HepG2 (cell line): ENCODE results near the gene PFKP. TPM values are rescaled to one million over a fixed set of nuclear protein-coding genes. Genes with fewer than 3 reads are reported as not detected.

Experiments
- ATAC-seq: fragments of 200-7000 bp; cut with Tn5 transposase; 3 replicates; pipeline ENCODE4 v1.9.1; 2020; ENCODE audit warnings: mild to moderate bottlenecking, moderate library complexity
- BruUV-seq: library from RNA; stranded (reverse); fragments of 400-500 nt; replicated peaks from 2 replicates; lab custom pipeline; 2021; lab: Mats Ljungman, UMichigan
- CTCF ChIA-PET: fragments of 300-600 bp; formaldehyde crosslinking; extraction: SDS; loops from one replicate; lab custom pipeline; 2021; ENCODE audit warnings: low total read pairs, inconsistent platforms, low intra/inter-chr PET ratio; lab: Yijun Ruan, JAX
- POLR2A ChIA-PET: fragments of 350-600 bp; sonication (Branson Sonifier 250); formaldehyde crosslinking; loops from one replicate; lab custom pipeline; 2020; ENCODE audit warnings: antibody characterized with exemption, inconsistent platforms; lab: Yijun Ruan, JAX
- DNase-seq: peaks from one replicate; pipeline ENCODE4 v3.0.0-alpha.2; 2015; ENCODE audit warnings: low spot score
- FAIRE-seq: peaks from 3 replicates; lab custom pipeline; 2011; peaks lifted over from hg19 to GRCh38; lab: Jason Lieb, UNC
- H2AFZ ChIP-seq: one replicate; pipeline ENCODE4 v1.6.1; 2011; ENCODE audit warnings: low read length, inconsistent platforms
- H3K27ac ChIP-seq: fragments of 300-600 bp; 3 replicates; pipeline ENCODE4 v1.8.0; 2011; ENCODE audit warnings: mixed run types, mild to moderate bottlenecking, mixed read lengths, low read length, inconsistent platforms; ENCODE audit not compliant: insufficient read depth; ENCODE audit errors: extremely low read length
- H3K27me3 ChIP-seq, 2 experiments: fragments of 200-600 bp in 1 of 2; 2 replicates in 1 of 2; 3 replicates in 1 of 2; pipeline versions ENCODE4 v1.6.0 to v1.8.0; 2011; ENCODE audit warnings: low read length in 2 of 2, mild to moderate bottlenecking in 2 of 2, moderate library complexity in 2 of 2, inconsistent platforms in 1 of 2; ENCODE audit not compliant: insufficient read depth in 2 of 2, control insufficient read depth in 1 of 2
- H3K36me3 ChIP-seq, 2 experiments: fragments of 200-600 bp in 1 of 2; replicated peaks in 1 of 2; 2 replicates in 1 of 2; 3 replicates in 1 of 2; pipeline versions ENCODE4 v1.5.1 to v1.8.0; 2011; ENCODE audit warnings: low read length in 2 of 2, inconsistent platforms in 1 of 2; ENCODE audit not compliant: insufficient read depth in 2 of 2, control insufficient read depth in 1 of 2
- H3K4me1 ChIP-seq: 2 replicates; pipeline ENCODE4 v1.5.1; 2012; ENCODE audit warnings: low read length, inconsistent platforms; ENCODE audit not compliant: insufficient read depth
- H3K4me2 ChIP-seq: 2 replicates; pipeline ENCODE4 v1.6.0; 2011; ENCODE audit warnings: low read depth, low read length, inconsistent platforms
- H3K4me3 ChIP-seq, 3 experiments: fragments of 200-600 bp in 1 of 3; sonication (generic), shearing (Covaris generic) in 1 of 3; replicated peaks in 1 of 3; 2 replicates each; pipeline ENCODE4 v1.5.1; 2011 to 2016; ENCODE audit warnings: low read length in 3 of 3, inconsistent platforms in 2 of 3, low read depth in 2 of 3, mild to moderate bottlenecking in 2 of 3, control low read depth in 1 of 3, mixed read lengths in 1 of 3; ENCODE audit not compliant: insufficient read depth in 1 of 3
- H3K79me2 ChIP-seq: one replicate; pipeline ENCODE4 v1.6.1; 2011; ENCODE audit warnings: low read length, inconsistent platforms; ENCODE audit not compliant: insufficient read depth
- H3K9ac ChIP-seq: 2 replicates; pipeline ENCODE4 v1.6.0; 2011; ENCODE audit warnings: mild to moderate bottlenecking, low read depth, low read length, inconsistent platforms; ENCODE audit not compliant: insufficient read depth
- H3K9me3 ChIP-seq: 2 replicates; pipeline ENCODE4 v1.5.1; 2012; ENCODE audit warnings: mild to moderate bottlenecking, low read length
- H4K20me1 ChIP-seq: 2 replicates; pipeline ENCODE4 v1.6.0; 2011; ENCODE audit warnings: inconsistent platforms, mild to moderate bottlenecking, low read length, moderate library complexity; ENCODE audit not compliant: insufficient read depth
- HNF4G ChIP-seq, 2 experiments: sonication (generic) in 1 of 2; formaldehyde crosslinking in 1 of 2; IDR thresholded peaks; 2 replicates each; pipeline versions ENCODE4 v1.4.0 to v1.6.1; 2011 to 2020; ENCODE audit warnings: borderline replicate concordance in 2 of 2, low read depth in 2 of 2, mild to moderate bottlenecking in 2 of 2, low read length in 1 of 2, missing genetic modification reagents in 1 of 2, moderate library complexity in 1 of 2
- PAX8 ChIP-seq: sonication (generic); formaldehyde crosslinking; IDR thresholded peaks from 2 replicates; pipeline ENCODE4 v1.8.0; 2022; ENCODE audit warnings: mild to moderate bottlenecking, missing genetic modification reagents, borderline replicate concordance
- REL ChIP-seq: sonication (generic); formaldehyde crosslinking; conservative IDR thresholded peaks from 2 replicates; pipeline ENCODE4 v1.8.0; 2022; ENCODE audit warnings: mild to moderate bottlenecking, missing genetic modification reagents, moderate library complexity
- TP53 ChIP-seq: sonication (generic); formaldehyde crosslinking; conservative IDR thresholded peaks from 2 replicates; pipeline ENCODE4 v1.4.0; 2020; ENCODE audit warnings: missing genetic modification reagents
- XBP1 ChIP-seq: sonication (generic); formaldehyde crosslinking; IDR thresholded peaks from 2 replicates; pipeline ENCODE4 v1.5.0; 2020; ENCODE audit warnings: missing genetic modification reagents
- ZBTB7B ChIP-seq: sonication (generic); formaldehyde crosslinking; IDR thresholded peaks from 2 replicates; pipeline ENCODE4 v1.4.0; 2020; ENCODE audit warnings: missing genetic modification reagents
- WGBS: methylation state at CpG from one replicate; pipeline ENCODE4 v1.1.6; 2017; ENCODE audit warnings: low lambda C conversion rate; 5-methylcytosine and 5-hydroxymethylcytosine counted together
- in situ Hi-C: cut with HindIII; loops from 2 replicates; pipeline ENCODE4 v1.10.0; 2017; ENCODE audit warnings: low pct_unique_long_range_greater_than_20kb; ENCODE audit not compliant: extremely low pct_ligation_motif_present
- intact Hi-C: fragments of 100-400 bp; cut with micrococcal nuclease; formaldehyde crosslinking; loops from one replicate; pipeline ENCODE4 v1.10.0; 2022; ENCODE audit not compliant: unreplicated experiment
- polyA plus RNA-seq, 8 experiments: library from polyadenylated mRNA; depleted of rRNA in 3 of 8; stranded (reverse) in 7 of 8; unstranded in 1 of 8; fragments of >200 nt; fragmentation: Illumina TruSeq in 4 of 8; extraction: Trizol in 4 of 8; gene quantifications; 2 replicates each; pipeline versions ENCODE4 v1.2.1 to v1.2.3, GENCODE V29; 2011 to 2016; ENCODE audit warnings: low read depth in 4 of 8, missing spikeins in 1 of 8, mixed read lengths in 1 of 8; ENCODE audit not compliant: insufficient read depth in 1 of 8
- total RNA-seq, 5 experiments: library from RNA; depleted of rRNA; stranded (reverse); fragments of >200 nt; fragmentation: Illumina TruSeq; extraction: Trizol; gene quantifications; 2 replicates each; pipeline ENCODE4 v1.2.3, GENCODE V29; 2016; ENCODE audit warnings: low read depth in 1 of 5
- TF ChIP-seq, protein P1 (sequence below): sonication (generic); formaldehyde crosslinking; IDR thresholded peaks from 2 replicates; pipeline ENCODE4 v1.4.0; 2020; ENCODE audit warnings: missing genetic modification reagents
- TF ChIP-seq, protein P2 (sequence below): sonication (generic); formaldehyde crosslinking; conservative IDR thresholded peaks from 2 replicates; pipeline ENCODE4 v1.5.0; 2020; ENCODE audit warnings: missing genetic modification reagents
- TF ChIP-seq, protein P3 (sequence below): sonication (generic); formaldehyde crosslinking; conservative IDR thresholded peaks from 2 replicates; pipeline ENCODE4 v1.8.1; 2023; ENCODE audit warnings: missing genetic modification reagents

Gene PFKP
- total and polyA plus RNA-seq, 2 of the 13 experiments (the other 11 are each of a cell fraction or from before 2014, with no cell fraction given) = 0.80 to 2.4 TPM

DNA sequence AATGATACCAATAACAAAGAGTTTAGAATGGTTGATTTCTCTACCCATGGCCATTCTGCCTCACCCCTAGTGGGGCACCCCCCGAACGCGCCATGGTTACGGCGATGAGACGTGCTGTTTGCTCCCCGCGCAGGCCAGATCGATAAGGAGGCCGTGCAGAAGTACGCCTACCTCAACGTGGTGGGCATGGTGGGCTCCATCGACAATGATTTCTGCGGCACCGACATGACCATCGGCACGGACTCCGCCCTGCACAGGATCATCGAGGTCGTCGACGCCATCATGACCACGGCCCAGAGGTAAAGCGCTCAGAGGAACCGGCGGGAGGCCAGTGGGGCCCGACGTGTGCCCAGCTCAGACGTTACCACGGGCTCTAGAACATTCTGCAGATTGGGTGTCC lies 36.3 kb downstream of the PFKP start (continued):
- TF ChIP-seq TP53 (CRISPR knock-in tag) (no peak), ZBTB7B (CRISPR knock-in tag) (no peak)

DNA sequence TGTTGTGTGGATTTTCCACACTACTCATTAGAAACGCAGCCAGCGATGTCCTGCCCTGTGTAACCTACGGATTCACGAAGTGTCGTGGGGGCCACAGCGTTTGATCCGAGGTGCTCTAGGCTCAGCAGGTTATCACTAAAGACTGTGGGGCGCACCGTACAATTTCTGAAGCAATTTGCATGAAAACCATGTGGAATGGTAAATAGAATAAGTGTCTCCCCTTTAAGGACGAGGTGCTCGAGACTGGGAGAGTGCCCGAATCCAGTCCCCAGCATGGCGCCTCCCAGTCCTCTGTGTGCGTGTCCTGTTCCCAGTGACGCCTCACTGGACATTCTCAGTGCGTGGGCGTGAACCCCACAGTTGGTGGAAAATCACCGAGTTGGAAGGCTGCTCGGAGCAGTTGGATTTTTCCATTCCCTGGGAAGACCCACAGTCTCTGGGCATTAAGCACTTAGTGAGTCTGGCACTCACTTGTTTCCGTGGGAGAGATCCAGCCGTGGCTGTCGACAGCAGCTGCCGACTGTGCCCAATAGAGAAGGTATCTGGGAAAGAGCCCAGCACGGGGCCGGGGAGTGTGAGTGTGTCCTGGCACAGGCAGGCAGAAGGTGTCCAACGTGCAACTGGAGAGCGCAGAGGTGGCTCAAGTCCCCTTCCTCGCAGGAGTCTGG lies 37.0 kb downstream of the PFKP start:
- no TSS peak for BruUV-seq
- Histone ChIP-seq H2AFZ (no peak overlapping the region), H3K27ac (no peak overlapping the region), H3K9ac (no peak overlapping the region), H4K20me1 (no peaks in the 10 kb centered on the region), H3K4me2 (no peak overlapping the region), H3K9me3 (no peaks in the 10 kb centered on the region), H3K27me3 (no peaks in the 10 kb centered on the region), H3K4me1 (peaks cover 16% of the 10 kb centered on the region), H3K36me3 (no peaks in the 10 kb centered on the region), H3K79me2 (no peaks in the 10 kb centered on the region), H3K4me3 (no peak overlapping the region)
- FAIRE-seq (no peak), ATAC-seq (no peak), DNase-seq (no peak)
- 76% methylated on average over 18 of the region's 28 CpGs for WGBS
- intact Hi-C loops (no loop called here), in situ Hi-C loops (no loop called here)
- ChIA-PET POLR2A (no interaction called here), CTCF (no interaction called here)
- TF ChIP-seq, protein P1, sequence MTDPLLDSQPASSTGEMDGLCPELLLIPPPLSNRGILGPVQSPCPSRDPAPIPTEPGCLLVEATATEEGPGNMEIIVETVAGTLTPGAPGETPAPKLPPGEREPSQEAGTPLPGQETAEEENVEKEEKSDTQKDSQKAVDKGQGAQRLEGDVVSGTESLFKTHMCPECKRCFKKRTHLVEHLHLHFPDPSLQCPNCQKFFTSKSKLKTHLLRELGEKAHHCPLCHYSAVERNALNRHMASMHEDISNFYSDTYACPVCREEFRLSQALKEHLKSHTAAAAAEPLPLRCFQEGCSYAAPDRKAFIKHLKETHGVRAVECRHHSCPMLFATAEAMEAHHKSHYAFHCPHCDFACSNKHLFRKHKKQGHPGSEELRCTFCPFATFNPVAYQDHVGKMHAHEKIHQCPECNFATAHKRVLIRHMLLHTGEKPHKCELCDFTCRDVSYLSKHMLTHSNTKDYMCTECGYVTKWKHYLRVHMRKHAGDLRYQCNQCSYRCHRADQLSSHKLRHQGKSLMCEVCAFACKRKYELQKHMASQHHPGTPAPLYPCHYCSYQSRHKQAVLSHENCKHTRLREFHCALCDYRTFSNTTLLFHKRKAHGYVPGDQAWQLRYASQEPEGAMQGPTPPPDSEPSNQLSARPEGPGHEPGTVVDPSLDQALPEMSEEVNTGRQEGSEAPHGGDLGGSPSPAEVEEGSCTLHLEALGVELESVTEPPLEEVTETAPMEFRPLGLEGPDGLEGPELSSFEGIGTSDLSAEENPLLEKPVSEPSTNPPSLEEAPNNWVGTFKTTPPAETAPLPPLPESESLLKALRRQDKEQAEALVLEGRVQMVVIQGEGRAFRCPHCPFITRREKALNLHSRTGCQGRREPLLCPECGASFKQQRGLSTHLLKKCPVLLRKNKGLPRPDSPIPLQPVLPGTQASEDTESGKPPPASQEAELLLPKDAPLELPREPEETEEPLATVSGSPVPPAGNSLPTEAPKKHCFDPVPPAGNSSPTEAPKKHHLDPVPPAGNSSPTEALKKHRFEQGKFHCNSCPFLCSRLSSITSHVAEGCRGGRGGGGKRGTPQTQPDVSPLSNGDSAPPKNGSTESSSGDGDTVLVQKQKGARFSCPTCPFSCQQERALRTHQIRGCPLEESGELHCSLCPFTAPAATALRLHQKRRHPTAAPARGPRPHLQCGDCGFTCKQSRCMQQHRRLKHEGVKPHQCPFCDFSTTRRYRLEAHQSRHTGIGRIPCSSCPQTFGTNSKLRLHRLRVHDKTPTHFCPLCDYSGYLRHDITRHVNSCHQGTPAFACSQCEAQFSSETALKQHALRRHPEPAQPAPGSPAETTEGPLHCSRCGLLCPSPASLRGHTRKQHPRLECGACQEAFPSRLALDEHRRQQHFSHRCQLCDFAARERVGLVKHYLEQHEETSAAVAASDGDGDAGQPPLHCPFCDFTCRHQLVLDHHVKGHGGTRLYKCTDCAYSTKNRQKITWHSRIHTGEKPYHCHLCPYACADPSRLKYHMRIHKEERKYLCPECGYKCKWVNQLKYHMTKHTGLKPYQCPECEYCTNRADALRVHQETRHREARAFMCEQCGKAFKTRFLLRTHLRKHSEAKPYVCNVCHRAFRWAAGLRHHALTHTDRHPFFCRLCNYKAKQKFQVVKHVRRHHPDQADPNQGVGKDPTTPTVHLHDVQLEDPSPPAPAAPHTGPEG (CRISPR knock-in tag) = no peak
- TF ChIP-seq PAX8 (no peak), REL (CRISPR knock-in tag) (no peak), HNF4G (IDR thresholded peaks at IDR 0.05; ENCODE audit: borderline replicate concordance, low read depth, low read length) (no peak), HNF4G (CRISPR knock-in tag; IDR thresholded peaks at IDR 0.05; ENCODE audit: borderline replicate concordance, low read depth) (no peak), XBP1 (no peak)
- TF ChIP-seq, protein P2, sequence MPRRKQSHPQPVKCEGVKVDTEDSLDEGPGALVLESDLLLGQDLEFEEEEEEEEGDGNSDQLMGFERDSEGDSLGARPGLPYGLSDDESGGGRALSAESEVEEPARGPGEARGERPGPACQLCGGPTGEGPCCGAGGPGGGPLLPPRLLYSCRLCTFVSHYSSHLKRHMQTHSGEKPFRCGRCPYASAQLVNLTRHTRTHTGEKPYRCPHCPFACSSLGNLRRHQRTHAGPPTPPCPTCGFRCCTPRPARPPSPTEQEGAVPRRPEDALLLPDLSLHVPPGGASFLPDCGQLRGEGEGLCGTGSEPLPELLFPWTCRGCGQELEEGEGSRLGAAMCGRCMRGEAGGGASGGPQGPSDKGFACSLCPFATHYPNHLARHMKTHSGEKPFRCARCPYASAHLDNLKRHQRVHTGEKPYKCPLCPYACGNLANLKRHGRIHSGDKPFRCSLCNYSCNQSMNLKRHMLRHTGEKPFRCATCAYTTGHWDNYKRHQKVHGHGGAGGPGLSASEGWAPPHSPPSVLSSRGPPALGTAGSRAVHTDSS (CRISPR knock-in tag) = no peak
- TF ChIP-seq, protein P3, sequence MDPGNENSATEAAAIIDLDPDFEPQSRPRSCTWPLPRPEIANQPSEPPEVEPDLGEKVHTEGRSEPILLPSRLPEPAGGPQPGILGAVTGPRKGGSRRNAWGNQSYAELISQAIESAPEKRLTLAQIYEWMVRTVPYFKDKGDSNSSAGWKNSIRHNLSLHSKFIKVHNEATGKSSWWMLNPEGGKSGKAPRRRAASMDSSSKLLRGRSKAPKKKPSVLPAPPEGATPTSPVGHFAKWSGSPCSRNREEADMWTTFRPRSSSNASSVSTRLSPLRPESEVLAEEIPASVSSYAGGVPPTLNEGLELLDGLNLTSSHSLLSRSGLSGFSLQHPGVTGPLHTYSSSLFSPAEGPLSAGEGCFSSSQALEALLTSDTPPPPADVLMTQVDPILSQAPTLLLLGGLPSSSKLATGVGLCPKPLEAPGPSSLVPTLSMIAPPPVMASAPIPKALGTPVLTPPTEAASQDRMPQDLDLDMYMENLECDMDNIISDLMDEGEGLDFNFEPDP (CRISPR knock-in tag) = no peak
